GM19043 (cell line): Measurements from ENCODE around the gene M1AP.
A peak's percentile ranks its signal among the peaks of the same experiment; 100 is the strongest.

Experiments
- ATAC-seq: cut with Tn5 transposase; IDR thresholded peaks from one replicate; pipeline ENCODE4 v1.9.1; 2021; ENCODE audit warnings: low read depth; ENCODE audit not compliant: unreplicated experiment

M1AP gene

GRCh38 chr2:74599676-74600075 is 48.5 kb downstream of the M1AP start:
- no peak for ATAC-seq

- no peak for ATAC-seq
These were observed 50.7 kb downstream of the M1AP start for GRCh38 chr2:74597410-74597809.

GRCh38 chr2:74596584-74596983 is 51.5 kb downstream of the M1AP start:
- no peak for ATAC-seq

- no peak for ATAC-seq
These were observed 54.0 kb downstream of the M1AP start for GRCh38 chr2:74593826-74594772.

- no peak for ATAC-seq
These were observed 59.5 kb downstream of the M1AP start for GRCh38 chr2:74588664-74589063.

GRCh38 chr2:74587664-74588277 is 60.4 kb downstream of the M1AP start:
- ATAC-seq: peak; percentile 60

- peak; percentile 47 for ATAC-seq
These were observed 62.5 kb downstream of the M1AP start for GRCh38 chr2:74585406-74586185.

- ATAC-seq: no peak
These were observed 64.0 kb downstream of the M1AP start for GRCh38 chr2:74584088-74584645.

GRCh38 chr2:74583504-74583903 is 64.6 kb downstream of the M1AP start:
- ATAC-seq: no peak

- ATAC-seq: no peak
These were observed 65.9 kb downstream of the M1AP start for GRCh38 chr2:74582184-74582583.

- no peak for ATAC-seq
These were observed 66.7 kb downstream of the M1AP start for GRCh38 chr2:74581463-74581862.

GRCh38 chr2:74578408-74578807 is 69.7 kb downstream of the M1AP start:
- no peak for ATAC-seq

- no peak for ATAC-seq
These were observed 70.7 kb downstream of the M1AP start for GRCh38 chr2:74577448-74577847.

- no peak for ATAC-seq
These were observed 71.3 kb downstream of the M1AP start for GRCh38 chr2:74576863-74577229.

- no peak for ATAC-seq
These were observed 71.8 kb downstream of the M1AP start for GRCh38 chr2:74576211-74576862.

- ATAC-seq: no peak
These were observed 72.8 kb downstream of the M1AP start for GRCh38 chr2:74575320-74575719.

GRCh38 chr2:74573747-74574562 is 74.2 kb downstream of the M1AP start:
- peak; percentile 42 for ATAC-seq

GRCh38 chr2:74572178-74572925 is 75.8 kb downstream of the M1AP start:
- ATAC-seq: no peak

GRCh38 chr2:74571058-74571457 is 77.1 kb downstream of the M1AP start:
- ATAC-seq: peak; percentile 58
